ENCODE results near the gene NDFIP2. TPM values are rescaled to one million over a fixed set of nuclear protein-coding genes. Genes with fewer than 3 reads are reported as not detected.

The NDFIP2 gene
- total RNA-seq, 2 experiments from 2014 or later, result 0.54 to 4.0 TPM

GRCh38 chr13:79522583-79522982, 41.6 kb downstream of the NDFIP2 start:
- DNase-seq (ENCODE audit: low spot score), result no peak
- Histone ChIP-seq H2AFZ (ENCODE audit: low read length) (no peak overlapping the region), H3K4me1 (ENCODE audit: insufficient read depth, low read length, poor library complexity, severe bottlenecking) (no peaks in the 10 kb centered on the region), H3K36me3 (ENCODE audit: insufficient read depth, low read length) (no peaks in the 10 kb centered on the region), H3K9me2 (ENCODE audit: insufficient read depth, low read length) (no peaks in the 10 kb centered on the region), H3K4me3 (ENCODE audit: low read depth, low read length, poor library complexity, severe bottlenecking) (no peak overlapping the region), H3K27ac (ENCODE audit: low read depth, low read length, poor library complexity, severe bottlenecking) (no peak overlapping the region), H3K4me2 (ENCODE audit: low read length) (no peak overlapping the region), H3K9me3 (ENCODE audit: low read length) (no peaks in the 10 kb centered on the region), H4K20me1 (ENCODE audit: insufficient read depth, low read length) (no peaks in the 10 kb centered on the region), H3K79me2 (ENCODE audit: insufficient read depth, low read depth, low read length) (no peaks in the 10 kb centered on the region)
- CTCF ChIA-PET (ENCODE audit: unreplicated experiment), result no interaction called here
- intact Hi-C loops (cut with micrococcal nuclease; ENCODE audit: unreplicated experiment), result no loop called here
- TF ChIP-seq CTCF (conservative IDR thresholded peaks at IDR 0.05; ENCODE audit: low read length) (no peak), EZH2phosphoT487 (IDR thresholded peaks at IDR 0.05; ENCODE audit: borderline replicate concordance, low read depth, low read length) (no peak)
- no TSS peak for BruUV-seq (replicated peaks)
- POLR2A ChIA-PET, result interaction anchor here (0.5 kb wide), 1 partner anchor 66 kb away, joined by 4 read pairs; no protein-coding TSS in a partner anchor

- H4K20me1 ChIP-seq (ENCODE audit: insufficient read depth, low read length), result no peaks in the 10 kb centered on the region
- no peaks in the 10 kb centered on the region for H3K9me3 ChIP-seq (ENCODE audit: low read length)
- ChIA-PET CTCF (ENCODE audit: unreplicated experiment) (no interaction called here), POLR2A (no interaction called here)
- H3K4me1 ChIP-seq (ENCODE audit: insufficient read depth, low read length, poor library complexity, severe bottlenecking), result no peaks in the 10 kb centered on the region
- H2AFZ ChIP-seq (ENCODE audit: low read length), result no peak overlapping the region
- no peak for TF ChIP-seq CTCF (conservative IDR thresholded peaks at IDR 0.05; ENCODE audit: low read length)
- no peak for TF ChIP-seq EZH2phosphoT487 (IDR thresholded peaks at IDR 0.05; ENCODE audit: borderline replicate concordance, low read depth, low read length)
- intact Hi-C loops (cut with micrococcal nuclease; ENCODE audit: unreplicated experiment), result no loop called here
- DNase-seq (ENCODE audit: low spot score), result no peak
- no peaks in the 10 kb centered on the region for H3K9me2 ChIP-seq (ENCODE audit: insufficient read depth, low read length)
- no TSS peak for BruUV-seq (replicated peaks)
- no peak overlapping the region for H3K4me2 ChIP-seq (ENCODE audit: low read length)
- H3K79me2 ChIP-seq (ENCODE audit: insufficient read depth, low read depth, low read length), result no peaks in the 10 kb centered on the region
- no peaks in the 10 kb centered on the region for H3K36me3 ChIP-seq (ENCODE audit: insufficient read depth, low read length)
- no peak overlapping the region for H3K4me3 ChIP-seq (ENCODE audit: low read depth, low read length, poor library complexity, severe bottlenecking)
- no peak overlapping the region for H3K27ac ChIP-seq (ENCODE audit: low read depth, low read length, poor library complexity, severe bottlenecking)
These were observed 44.3 kb downstream of the NDFIP2 start for GRCh38 chr13:79525064-79525857.

- Histone ChIP-seq H3K9me2 (ENCODE audit: insufficient read depth, low read length) (no peaks in the 10 kb centered on the region), H2AFZ (ENCODE audit: low read length) (no peak overlapping the region), H3K79me2 (ENCODE audit: insufficient read depth, low read depth, low read length) (no peaks in the 10 kb centered on the region), H3K27ac (ENCODE audit: low read depth, low read length, poor library complexity, severe bottlenecking) (no peak overlapping the region), H3K4me2 (ENCODE audit: low read length) (no peak overlapping the region), H3K4me3 (ENCODE audit: low read depth, low read length, poor library complexity, severe bottlenecking) (no peak overlapping the region), H3K36me3 (ENCODE audit: insufficient read depth, low read length) (no peaks in the 10 kb centered on the region), H4K20me1 (ENCODE audit: insufficient read depth, low read length) (no peaks in the 10 kb centered on the region), H3K4me1 (ENCODE audit: insufficient read depth, low read length, poor library complexity, severe bottlenecking) (no peaks in the 10 kb centered on the region), H3K9me3 (ENCODE audit: low read length) (no peaks in the 10 kb centered on the region)
- TF ChIP-seq CTCF (conservative IDR thresholded peaks at IDR 0.05; ENCODE audit: low read length), result no peak
- no peak for TF ChIP-seq EZH2phosphoT487 (IDR thresholded peaks at IDR 0.05; ENCODE audit: borderline replicate concordance, low read depth, low read length)
- ChIA-PET CTCF (ENCODE audit: unreplicated experiment) (no interaction called here), POLR2A (interaction anchor here (1.6 to 2.8 kb wide), 3 partner anchors 12 to 25 kb away, joined by 3 to 6 read pairs (median 3); no protein-coding TSS in a partner anchor)
- DNase-seq (ENCODE audit: low spot score), result no peak
- no TSS peak for BruUV-seq (replicated peaks)
- intact Hi-C loops (cut with micrococcal nuclease; ENCODE audit: unreplicated experiment), result no loop called here
These were observed 46.7 kb downstream of the NDFIP2 start for GRCh38 chr13:79527698-79528097.

All from OCI-LY7 (cell line).